ENCODE results near the gene RAB36.

DNA sequence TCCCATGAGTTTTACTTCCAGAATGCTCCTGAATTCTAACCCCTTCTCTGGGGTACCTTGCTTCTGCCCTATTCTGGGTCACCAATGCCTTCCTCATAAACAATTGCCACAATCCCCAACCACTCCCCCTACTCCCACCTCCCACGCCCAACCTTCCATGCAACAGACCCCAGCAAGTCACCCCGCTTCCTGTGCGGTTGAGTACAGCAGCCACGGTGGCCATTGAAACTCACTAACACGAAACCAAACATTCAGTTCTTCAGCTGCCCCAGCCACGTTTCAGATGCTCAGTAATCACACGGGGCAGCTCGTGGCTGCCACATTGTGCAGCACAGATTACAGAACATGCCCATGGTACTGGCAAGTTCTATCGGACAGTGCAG lies 31.4 kb downstream of the RAB36 start:
- TF ChIP-seq, protein P1, sequence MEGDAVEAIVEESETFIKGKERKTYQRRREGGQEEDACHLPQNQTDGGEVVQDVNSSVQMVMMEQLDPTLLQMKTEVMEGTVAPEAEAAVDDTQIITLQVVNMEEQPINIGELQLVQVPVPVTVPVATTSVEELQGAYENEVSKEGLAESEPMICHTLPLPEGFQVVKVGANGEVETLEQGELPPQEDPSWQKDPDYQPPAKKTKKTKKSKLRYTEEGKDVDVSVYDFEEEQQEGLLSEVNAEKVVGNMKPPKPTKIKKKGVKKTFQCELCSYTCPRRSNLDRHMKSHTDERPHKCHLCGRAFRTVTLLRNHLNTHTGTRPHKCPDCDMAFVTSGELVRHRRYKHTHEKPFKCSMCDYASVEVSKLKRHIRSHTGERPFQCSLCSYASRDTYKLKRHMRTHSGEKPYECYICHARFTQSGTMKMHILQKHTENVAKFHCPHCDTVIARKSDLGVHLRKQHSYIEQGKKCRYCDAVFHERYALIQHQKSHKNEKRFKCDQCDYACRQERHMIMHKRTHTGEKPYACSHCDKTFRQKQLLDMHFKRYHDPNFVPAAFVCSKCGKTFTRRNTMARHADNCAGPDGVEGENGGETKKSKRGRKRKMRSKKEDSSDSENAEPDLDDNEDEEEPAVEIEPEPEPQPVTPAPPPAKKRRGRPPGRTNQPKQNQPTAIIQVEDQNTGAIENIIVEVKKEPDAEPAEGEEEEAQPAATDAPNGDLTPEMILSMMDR (IDR thresholded peaks at IDR 0.05), result no peak
- no peak for TF ChIP-seq POLR2AphosphoS5 (IDR thresholded peaks at IDR 0.05; ENCODE audit: low read depth, low read length)

Measured in Panc1 (cell line).